Bronchial epithelial cell (primary cell): ENCODE measurements around the gene KRT74. TPM values are rescaled to one million over a fixed set of nuclear protein-coding genes. Genes with fewer than 3 reads are reported as not detected.

ENCODE experiments used
- DNase-seq: peaks from one replicate; pipeline ENCODE4 v3.0.0-alpha.2; 2010; ENCODE audit warnings: low read depth
- FAIRE-seq: peaks from 2 replicates; lab custom pipeline; 2011; peaks lifted over from hg19 to GRCh38; lab: Jason Lieb, UNC
- H3K27me3 ChIP-seq: 2 replicates; pipeline ENCODE4 v1.5.1; 2011; ENCODE audit warnings: low read length; ENCODE audit not compliant: control insufficient read depth, insufficient read depth
- H3K36me3 ChIP-seq: 2 replicates; pipeline ENCODE4 v1.5.1; 2011; ENCODE audit warnings: low read length; ENCODE audit not compliant: control insufficient read depth, insufficient read depth
- H3K4me3 ChIP-seq: 2 replicates; pipeline ENCODE4 v1.5.1; 2011; ENCODE audit warnings: mild to moderate bottlenecking, low read depth, low read length, control low read depth
- CTCF ChIP-seq: IDR thresholded peaks from 2 replicates; pipeline ENCODE4 v1.5.1; 2011; ENCODE audit warnings: mild to moderate bottlenecking, moderate library complexity, low read length, control low read depth, inconsistent platforms; ENCODE audit not compliant: insufficient read depth, severe bottlenecking
- total RNA-seq: library from RNA; depleted of rRNA; stranded (reverse); fragments of >200 nt; gene quantifications from 2 replicates; pipeline ENCODE4 v1.2.1, GENCODE V29; 2014

Gene KRT74
- total RNA-seq, 1 donor from 2014 or later = not detected

- Histone ChIP-seq H3K36me3 (no peaks in the 10 kb centered on the region), H3K4me3 (no peak overlapping the region), H3K27me3 (peaks cover 5% of the 10 kb centered on the region)
- TF ChIP-seq CTCF = no peak
- peak; percentile 43 for FAIRE-seq
- no peak for DNase-seq
Observed at GRCh38 chr12:52616680-52617402, 43.2 kb upstream of the KRT74 start.

GRCh38 chr12:52615912-52616311 lies 42.3 kb upstream of the KRT74 start:
- no peak for TF ChIP-seq CTCF
- no peak for FAIRE-seq
- DNase-seq = no peak
- H3K4me3 ChIP-seq = no peak overlapping the region
- H3K36me3 ChIP-seq = no peaks in the 10 kb centered on the region
- peaks cover 7% of the 10 kb centered on the region for H3K27me3 ChIP-seq

GRCh38 chr12:52615208-52615868 lies 41.7 kb upstream of the KRT74 start:
- no peak overlapping the region for H3K4me3 ChIP-seq
- H3K36me3 ChIP-seq = no peaks in the 10 kb centered on the region
- FAIRE-seq (no peak), DNase-seq (peak; percentile 52)
- TF ChIP-seq CTCF = no peak
- peaks cover 7% of the 10 kb centered on the region for H3K27me3 ChIP-seq

- DNase-seq (peak; percentile 40), FAIRE-seq (no peak)
- Histone ChIP-seq H3K4me3 (no peak overlapping the region), H3K27me3 (peaks cover 7% of the 10 kb centered on the region), H3K36me3 (no peaks in the 10 kb centered on the region)
- no peak for TF ChIP-seq CTCF
Observed at GRCh38 chr12:52614381-52615207, 41.0 kb upstream of the KRT74 start.

- Histone ChIP-seq H3K27me3 (peaks cover 8% of the 10 kb centered on the region), H3K4me3 (no peak overlapping the region), H3K36me3 (no peaks in the 10 kb centered on the region)
- FAIRE-seq (no peak), DNase-seq (no peak)
- TF ChIP-seq CTCF = no peak
Observed at GRCh38 chr12:52613384-52614030, 39.9 kb upstream of the KRT74 start.
